Activated naive CD8-positive, alpha-beta T cell treated with anti-CD3 and anti-CD28 coated beads, Interleukin-2, amount 50 U/mL, for 24 hours (primary cell): Measurements from ENCODE around the gene MSH5.
"Not testable (repeated sequence)": the region's sequence is repeated elsewhere in the genome, so short reads cannot be mapped to it uniquely, and the experiment has no call there.

Experiments used
- ATAC-seq: fragments of 150-1000 bp; cut with Tn5 transposase; one replicate; pipeline ENCODE4 v1.10.0; 2021
- DNase-seq: peaks from one replicate; pipeline ENCODE4 v3.0.0; 2021
- H3K27ac Mint-ChIP-seq: one replicate; pipeline ENCODE4 v1.8.0; 2021; ENCODE audit warnings: mild to moderate bottlenecking, mixed read lengths
- H3K27me3 Mint-ChIP-seq: one replicate; pipeline ENCODE4 v1.8.0; 2021; ENCODE audit warnings: mixed read lengths
- H3K36me3 Mint-ChIP-seq: one replicate; pipeline ENCODE4 v1.8.0; 2021; ENCODE audit warnings: low read depth, mixed read lengths
- H3K4me1 Mint-ChIP-seq: one replicate; pipeline ENCODE4 v1.8.0; 2021; ENCODE audit warnings: mixed read lengths
- H3K4me3 Mint-ChIP-seq: one replicate; pipeline ENCODE4 v1.8.0; 2021; ENCODE audit warnings: mild to moderate bottlenecking, moderate library complexity, mixed read lengths
- H3K9me3 Mint-ChIP-seq: one replicate; pipeline ENCODE4 v1.8.0; 2021; ENCODE audit warnings: mixed read lengths

Gene MSH5

GRCh38 chr6:31706599-31706998 lies 33.2 kb upstream of the MSH5 start, which contains the start of gene LY6G6F:
TSS of gene LY6G6F (plus strand) at chr6:31706866. CDS start at chr6:31706907, 41 bp downstream.
- DNase-seq (no peak), ATAC-seq (no peak)
- H3K4me1 Mint-ChIP-seq: peaks cover 21% of the 10 kb centered on the region
- H3K36me3 Mint-ChIP-seq: no peaks in the 10 kb centered on the region
- no peak within 1 kb of the TSS for H3K4me3 Mint-ChIP-seq
- no peaks in the 10 kb centered on the region for H3K9me3 Mint-ChIP-seq
- no peak within 1 kb of the TSS for H3K27ac Mint-ChIP-seq
- H3K27me3 Mint-ChIP-seq: no peaks in the 10 kb centered on the region

GRCh38 chr6:31707701-31708100 lies 32.1 kb upstream of the MSH5 start:
- ATAC-seq: no peak
- Mint-ChIP-seq H3K27me3 (no peaks in the 10 kb centered on the region), H3K36me3 (no peaks in the 10 kb centered on the region), H3K27ac (no peak overlapping the region), H3K4me1 (peaks cover 15% of the 10 kb centered on the region), H3K4me3 (no peak overlapping the region), H3K9me3 (no peaks in the 10 kb centered on the region)
- DNase-seq: no peak

- Mint-ChIP-seq H3K36me3 (no peaks in the 10 kb centered on the region), H3K27me3 (no peaks in the 10 kb centered on the region)
- ATAC-seq: no peak
Observed at GRCh38 chr6:31708224-31708623, 31.6 kb upstream of the MSH5 start.

GRCh38 chr6:31709157-31709556 lies 30.6 kb upstream of the MSH5 start:
- not testable (repeated sequence) for H3K9me3 Mint-ChIP-seq, H3K36me3 Mint-ChIP-seq, ATAC-seq, H3K27me3 Mint-ChIP-seq, H3K4me3 Mint-ChIP-seq, H3K4me1 Mint-ChIP-seq, H3K27ac Mint-ChIP-seq, DNase-seq

More at GRCh38 chr6:31708224-31708623, 31.6 kb upstream of the MSH5 start:
- no peak overlapping the region for H3K4me3 Mint-ChIP-seq
- H3K9me3 Mint-ChIP-seq: no peaks in the 10 kb centered on the region
- peaks cover 14% of the 10 kb centered on the region for H3K4me1 Mint-ChIP-seq
- no peak overlapping the region for H3K27ac Mint-ChIP-seq
- no peak for DNase-seq

- Mint-ChIP-seq H3K4me3 (no peak overlapping the region), H3K4me1 (peaks cover 10% of the 10 kb centered on the region), H3K9me3 (no peaks in the 10 kb centered on the region), H3K27ac (no peak overlapping the region), H3K36me3 (no peaks in the 10 kb centered on the region), H3K27me3 (no peaks in the 10 kb centered on the region)
- ATAC-seq (no peak), DNase-seq (no peak)
Observed at GRCh38 chr6:31710523-31711219, 29.1 kb upstream of the MSH5 start.

- H3K27ac Mint-ChIP-seq: no peak overlapping the region
- no peaks in the 10 kb centered on the region for H3K36me3 Mint-ChIP-seq
- no peak for ATAC-seq
- peaks cover 10% of the 10 kb centered on the region for H3K4me1 Mint-ChIP-seq
- no peaks in the 10 kb centered on the region for H3K27me3 Mint-ChIP-seq
- no peak overlapping the region for H3K4me3 Mint-ChIP-seq
- H3K9me3 Mint-ChIP-seq: no peaks in the 10 kb centered on the region
- DNase-seq: no peak
Observed at GRCh38 chr6:31711233-31711632, 28.6 kb upstream of the MSH5 start.

- Mint-ChIP-seq H3K9me3 (no peaks in the 10 kb centered on the region), H3K27ac (no peak overlapping the region), H3K27me3 (no peaks in the 10 kb centered on the region), H3K36me3 (no peaks in the 10 kb centered on the region), H3K4me1 (peaks cover 10% of the 10 kb centered on the region), H3K4me3 (no peak overlapping the region)
- no peak for DNase-seq
- ATAC-seq: no peak
Observed at GRCh38 chr6:31712296-31712695, 27.5 kb upstream of the MSH5 start.

GRCh38 chr6:31713465-31713864 lies 26.3 kb upstream of the MSH5 start:
- no peaks in the 10 kb centered on the region for H3K27me3 Mint-ChIP-seq
- H3K36me3 Mint-ChIP-seq: no peaks in the 10 kb centered on the region
- peaks cover 10% of the 10 kb centered on the region for H3K4me1 Mint-ChIP-seq
- DNase-seq (no peak), ATAC-seq (no peak)
- H3K9me3 Mint-ChIP-seq: no peaks in the 10 kb centered on the region
- H3K27ac Mint-ChIP-seq: no peak overlapping the region
- H3K4me3 Mint-ChIP-seq: no peak overlapping the region

- ATAC-seq (no peak), DNase-seq (no peak)
- Mint-ChIP-seq H3K4me1 (peaks cover 10% of the 10 kb centered on the region), H3K27me3 (no peaks in the 10 kb centered on the region), H3K27ac (no peak overlapping the region), H3K4me3 (no peak overlapping the region), H3K9me3 (no peaks in the 10 kb centered on the region), H3K36me3 (no peaks in the 10 kb centered on the region)
Observed at GRCh38 chr6:31713991-31714684, 25.7 kb upstream of the MSH5 start.

- ATAC-seq (no peak), DNase-seq (no peak)
- no peak within 1 kb of the TSS for H3K27ac Mint-ChIP-seq
- peaks cover 10% of the 10 kb centered on the region for H3K4me1 Mint-ChIP-seq
- no peak within 1 kb of the TSS for H3K4me3 Mint-ChIP-seq
- no peaks in the 10 kb centered on the region for H3K36me3 Mint-ChIP-seq
- H3K27me3 Mint-ChIP-seq: no peaks in the 10 kb centered on the region
- H3K9me3 Mint-ChIP-seq: no peaks in the 10 kb centered on the region
Observed at GRCh38 chr6:31715022-31715958, 24.5 kb upstream of the MSH5 start, which contains the start of gene LY6G6D. TSS of gene LY6G6D (plus strand) at chr6:31715348. CDS start at chr6:31715356, 8 bp downstream.

- Mint-ChIP-seq H3K4me1 (peaks cover 4% of the 10 kb centered on the region), H3K9me3 (no peaks in the 10 kb centered on the region), H3K36me3 (no peaks in the 10 kb centered on the region), H3K27me3 (no peaks in the 10 kb centered on the region), H3K27ac (no peak overlapping the region), H3K4me3 (no peak overlapping the region)
- ATAC-seq: no peak
- DNase-seq: no peak
Observed at GRCh38 chr6:31717499-31718222, 22.1 kb upstream of the MSH5 start.

GRCh38 chr6:31718265-31718664 lies 21.5 kb upstream of the MSH5 start:
- peaks cover 5% of the 10 kb centered on the region for H3K4me1 Mint-ChIP-seq
- H3K27me3 Mint-ChIP-seq: no peaks in the 10 kb centered on the region
- H3K27ac Mint-ChIP-seq: no peak overlapping the region
- DNase-seq (no peak), ATAC-seq (no peak)
- no peaks in the 10 kb centered on the region for H3K9me3 Mint-ChIP-seq
- H3K36me3 Mint-ChIP-seq: no peaks in the 10 kb centered on the region
- H3K4me3 Mint-ChIP-seq: no peak overlapping the region

- ATAC-seq (no peak), DNase-seq (no peak)
- no peak overlapping the region for H3K4me3 Mint-ChIP-seq
- no peaks in the 10 kb centered on the region for H3K9me3 Mint-ChIP-seq
- no peaks in the 10 kb centered on the region for H3K27me3 Mint-ChIP-seq
- no peak overlapping the region for H3K27ac Mint-ChIP-seq
- H3K36me3 Mint-ChIP-seq: no peaks in the 10 kb centered on the region
- H3K4me1 Mint-ChIP-seq: peaks cover 7% of the 10 kb centered on the region
Observed at GRCh38 chr6:31719001-31719400, 20.8 kb upstream of the MSH5 start.

- ATAC-seq (no peak), DNase-seq (no peak)
- Mint-ChIP-seq H3K27ac (no peak overlapping the region), H3K9me3 (no peaks in the 10 kb centered on the region), H3K4me1 (peaks cover 7% of the 10 kb centered on the region), H3K27me3 (no peaks in the 10 kb centered on the region), H3K36me3 (no peaks in the 10 kb centered on the region), H3K4me3 (no peak overlapping the region)
Observed at GRCh38 chr6:31720196-31720770, 19.5 kb upstream of the MSH5 start.
